ENCODE measurements around the gene EGLN2. TPM values are rescaled to one million over a fixed set of nuclear protein-coding genes. Genes with fewer than 3 reads are reported as not detected.

EGLN2 gene
- total RNA-seq, 1 experiment from 2014 or later, result 135 TPM

DNA sequence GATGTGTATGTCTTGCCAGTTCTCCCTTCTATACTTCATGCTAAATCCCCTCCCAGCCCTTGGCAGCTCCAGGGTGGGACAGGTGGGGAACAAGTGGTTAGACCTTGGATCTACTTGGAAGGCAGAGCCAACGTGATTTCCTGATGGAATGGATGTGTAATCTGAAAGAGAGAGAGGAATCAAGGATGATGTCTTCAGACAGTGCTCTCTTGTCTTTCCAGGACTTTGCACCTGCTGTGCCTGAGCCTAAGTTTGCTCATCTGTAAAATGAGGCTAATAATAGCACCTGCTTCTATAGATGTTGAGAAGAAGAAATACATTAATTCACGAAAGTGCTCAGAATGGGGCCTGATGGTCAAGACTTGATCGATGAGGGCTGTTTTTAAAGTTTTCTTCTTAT is 7.0 kb upstream of the EGLN2 start:
- Histone ChIP-seq H3K27me3 (replicated peaks; ENCODE audit: control insufficient read depth, insufficient read depth, low read length) (no peaks in the 10 kb centered on the region), H3K9me3 (no peaks in the 10 kb centered on the region), H3K4me1 (peaks cover 11% of the 10 kb centered on the region; the same call in 1 of the 2 replicates), H3K4me3 (ENCODE audit: low read depth, low read length) (no peak overlapping the region), H3K36me3 (ENCODE audit: control insufficient read depth, insufficient read depth, low read length) (no peaks in the 10 kb centered on the region)
- DNase-seq, result no peak
- intact Hi-C loops (cut with micrococcal nuclease; ENCODE audit: unreplicated experiment), result no loop called here
- BruUV-seq (replicated peaks), result no TSS peak
- no peaks in the 10 kb centered on the region for H3K9me3 Mint-ChIP-seq (ENCODE audit: unreplicated experiment)
- no peaks in the 10 kb centered on the region for H3K36me3 Mint-ChIP-seq (ENCODE audit: insufficient read depth, unreplicated experiment)
- no peak overlapping the region for H3K27ac Mint-ChIP-seq (ENCODE audit: unreplicated experiment)
- ChIA-PET CTCF (no interaction called here), POLR2A (interaction anchor here (0.5 kb wide), 2 partner anchors 15 to 359 kb away, joined by 5 read pairs; no protein-coding TSS in a partner anchor)
- no peak for TF ChIP-seq CTCF (IDR thresholded peaks at IDR 0.05; ENCODE audit: insufficient read depth in 1 of 2, low read depth in 1 of 2, low read length in 1 of 2, severe bottlenecking in 1 of 2, unreplicated experiment in 1 of 2)
- H3K4me1 Mint-ChIP-seq (ENCODE audit: low read depth, unreplicated experiment), result no peaks in the 10 kb centered on the region
- no peak overlapping the region for H3K4me3 Mint-ChIP-seq (ENCODE audit: unreplicated experiment)
- no peaks in the 10 kb centered on the region for H3K27me3 Mint-ChIP-seq (ENCODE audit: insufficient read depth, unreplicated experiment)

DNA sequence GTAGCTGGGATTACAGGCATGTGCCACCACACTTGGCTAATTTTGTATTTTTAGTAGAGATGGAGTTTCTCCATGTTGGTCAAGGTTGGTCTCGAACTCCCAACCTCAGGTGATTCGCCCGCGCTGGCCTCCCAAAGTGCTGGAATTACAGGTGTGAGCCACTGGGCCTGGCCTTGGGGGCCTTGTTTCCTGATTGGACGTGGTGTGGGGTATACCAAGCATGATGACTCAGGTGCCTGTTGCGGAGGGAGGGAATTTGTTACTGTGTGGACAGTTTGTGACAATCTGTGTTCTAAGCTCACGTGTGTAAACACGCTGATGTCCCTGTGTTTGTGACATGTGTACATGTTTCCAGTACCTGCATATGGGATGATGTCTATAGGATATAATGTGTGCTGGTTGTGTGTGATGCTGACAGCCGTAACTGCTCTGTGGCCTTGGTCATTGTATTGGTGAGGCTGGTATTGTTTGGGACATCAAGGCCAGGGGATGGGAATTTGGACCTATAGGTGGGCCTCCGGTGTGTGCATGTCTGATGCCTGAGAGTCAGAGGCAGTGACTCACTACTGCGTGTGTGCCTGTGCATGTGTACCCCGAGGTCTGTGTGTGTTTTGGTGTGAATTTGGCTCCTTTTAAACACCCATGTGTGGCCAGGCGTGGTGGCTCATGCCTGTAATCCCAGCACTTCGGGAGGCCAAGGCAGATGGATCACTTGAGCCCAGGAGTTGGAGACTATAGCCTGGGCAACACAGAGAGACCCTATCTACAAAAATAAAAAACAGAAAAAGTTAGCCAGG is 1.6 kb upstream of the EGLN2 start:
- Mint-ChIP-seq H3K4me3 (ENCODE audit: unreplicated experiment) (peak overlapping the region; percentile 100), H3K9me3 (ENCODE audit: unreplicated experiment) (no peaks in the 10 kb centered on the region), H3K36me3 (ENCODE audit: insufficient read depth, unreplicated experiment) (peaks cover 40% of the 10 kb centered on the region), H3K4me1 (ENCODE audit: low read depth, unreplicated experiment) (peaks cover 8% of the 10 kb centered on the region), H3K27me3 (ENCODE audit: insufficient read depth, unreplicated experiment) (no peaks in the 10 kb centered on the region), H3K27ac (ENCODE audit: unreplicated experiment) (peak overlapping the region; percentile 96)
- ChIA-PET CTCF (interaction anchor here (1.3 to 1.9 kb wide), 5 partner anchors 10 to 347 kb away, joined by 3 to 49 read pairs (median 5); partner anchors contain the start of gene RAB4B), POLR2A (interaction anchor here (0.6 to 2.8 kb wide), 4 partner anchors 19 to 47 kb away, joined by 3 to 39 read pairs (median 16); partner anchors contain the start of genes ACTMAP, RAB4B and SNRPA)
- H3K4me1 ChIP-seq, result peaks cover 20% of the 10 kb centered on the region
- peaks cover 14% of the 10 kb centered on the region for H3K36me3 ChIP-seq (ENCODE audit: control insufficient read depth, insufficient read depth, low read length)
- no peak for DNase-seq
- no TSS peak for BruUV-seq (replicated peaks)
- intact Hi-C loops (cut with micrococcal nuclease; ENCODE audit: unreplicated experiment), result no loop called here
- no peaks in the 10 kb centered on the region for H3K9me3 ChIP-seq
- TF ChIP-seq CTCF (IDR thresholded peaks at IDR 0.05; ENCODE audit: insufficient read depth in 1 of 2, low read depth in 1 of 2, low read length in 1 of 2, severe bottlenecking in 1 of 2, unreplicated experiment in 1 of 2), result no peak
- H3K4me3 ChIP-seq (ENCODE audit: low read depth, low read length), result peak overlapping the region; percentile 50; the same call in 1 of the 2 replicates
- no peaks in the 10 kb centered on the region for H3K27me3 ChIP-seq (replicated peaks; ENCODE audit: control insufficient read depth, insufficient read depth, low read length)

DNA sequence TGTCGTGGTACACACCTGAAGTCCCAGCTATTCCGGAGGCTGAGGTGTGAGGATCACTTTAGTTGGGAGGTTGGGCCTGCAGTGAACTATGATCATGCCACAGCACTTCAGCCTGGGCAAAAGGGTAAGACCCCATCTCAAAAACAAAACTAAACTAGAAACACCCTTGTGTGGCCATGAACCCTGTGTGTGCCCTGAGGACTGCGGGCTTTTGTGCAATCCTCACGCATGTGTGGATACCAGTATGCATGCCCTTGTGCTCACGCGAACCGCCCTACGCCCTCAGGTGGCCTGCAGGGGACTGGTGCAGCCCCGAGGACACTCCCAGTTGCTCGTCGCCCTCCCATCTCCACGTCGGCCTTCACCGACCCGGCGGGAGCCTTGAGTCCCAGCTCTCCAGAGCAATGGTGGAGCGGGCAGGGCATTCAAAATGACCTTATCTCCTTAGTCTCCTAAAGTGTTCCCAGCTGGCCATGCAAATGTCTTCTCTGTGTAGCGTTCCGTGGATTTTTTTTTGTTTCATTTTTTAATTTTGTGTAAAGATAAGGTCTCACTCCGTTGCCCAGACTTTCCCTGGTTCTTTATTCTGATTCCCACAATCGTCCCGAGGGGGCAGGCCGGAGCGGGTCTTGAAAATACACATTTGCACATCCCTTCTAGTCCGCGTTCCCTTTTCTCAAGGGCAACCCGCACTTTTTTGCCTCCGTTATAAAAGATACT is 868 bp upstream of the EGLN2 start:
- Histone ChIP-seq H3K36me3 (ENCODE audit: control insufficient read depth, insufficient read depth, low read length) (peaks cover 15% of the 10 kb centered on the region), H3K9me3 (no peaks in the 10 kb centered on the region), H3K4me3 (ENCODE audit: low read depth, low read length) (peak overlapping the region; percentile 50), H3K4me1 (peaks cover 15% of the 10 kb centered on the region), H3K27me3 (replicated peaks; ENCODE audit: control insufficient read depth, insufficient read depth, low read length) (no peaks in the 10 kb centered on the region)
- intact Hi-C loops (cut with micrococcal nuclease; ENCODE audit: unreplicated experiment), result loop anchor here (1.0 to 2.0 kb wide), 5 partner anchors 20 to 467 kb away; partner anchors contain the start of genes ACTMAP, COQ8B, HNRNPUL1 and ITPKC
- Mint-ChIP-seq H3K4me1 (ENCODE audit: low read depth, unreplicated experiment) (peaks cover 10% of the 10 kb centered on the region), H3K9me3 (ENCODE audit: unreplicated experiment) (no peaks in the 10 kb centered on the region), H3K36me3 (ENCODE audit: insufficient read depth, unreplicated experiment) (peaks cover 48% of the 10 kb centered on the region), H3K27me3 (ENCODE audit: insufficient read depth, unreplicated experiment) (no peaks in the 10 kb centered on the region), H3K27ac (ENCODE audit: unreplicated experiment) (peak overlapping the region; percentile 96), H3K4me3 (ENCODE audit: unreplicated experiment) (peak overlapping the region; percentile 100)
- CTCF ChIA-PET, result interaction anchor here (0.6 to 1.9 kb wide), 14 partner anchors 9 to 346 kb away, joined by 3 to 49 read pairs (median 4); partner anchors contain the start of genes ACTMAP, RAB4B and SNRPA
- DNase-seq, result peak; percentile 90 to 92
- POLR2A ChIA-PET, result interaction anchor here (0.6 to 2.8 kb wide), 9 partner anchors 10 to 107 kb away, joined by 3 to 39 read pairs (median 3); partner anchors contain the start of genes ACTMAP, COQ8B, ITPKC and RAB4B
- peak; percentile 57 to 63 for TF ChIP-seq CTCF (IDR thresholded peaks at IDR 0.05; ENCODE audit: insufficient read depth in 1 of 2, low read depth in 1 of 2, low read length in 1 of 2, severe bottlenecking in 1 of 2, unreplicated experiment in 1 of 2)
- TSS peak; percentile 96 for BruUV-seq (replicated peaks)

Data from Caco-2 (cell line).